Stomach (tissue), 9 donors: Measurements from ENCODE around the gene RNPEPL1. TPM values are rescaled to one million over a fixed set of nuclear protein-coding genes. Genes with fewer than 3 reads are reported as not detected.

Source experiments
- DNase-seq, 2 donors: peaks; one replicate each; pipeline versions ENCODE4 v3.0.0 to v3.0.0-alpha.2; 2013 to 2019
- H3K27ac ChIP-seq, 5 donors: fragments of 200-600 bp in 4 of 5; sonication (generic) in 4 of 5; one replicate each; pipeline ENCODE4 v1.5.1; 2013 to 2019; ENCODE audit warnings: mild to moderate bottlenecking in 1 of 5, moderate library complexity in 1 of 5
- H3K27me3 ChIP-seq, 3 donors: fragments of 200-600 bp; sonication (generic); one replicate each; pipeline ENCODE4 v1.5.1; 2017 to 2019; ENCODE audit warnings: mixed run types in 1 of 3
- H3K36me3 ChIP-seq, 4 donors: fragments of 200-600 bp; sonication (generic); 1 replicate in 3 of 4; 2 replicates in 1 of 4; pipeline ENCODE4 v1.5.1; 2016 to 2019
- H3K4me1 ChIP-seq, 4 donors: fragments of 200-600 bp; sonication (generic); one replicate each; pipeline ENCODE4 v1.5.1; 2016 to 2019
- H3K4me3 ChIP-seq, 4 donors: fragments of 200-600 bp; sonication (generic) in 3 of 4; one replicate each; pipeline ENCODE4 v1.5.1; 2016 to 2019; ENCODE audit warnings: mild to moderate bottlenecking in 1 of 4
- H3K9me3 ChIP-seq, 4 donors: fragments of 200-600 bp; sonication (generic); one replicate each; pipeline ENCODE4 v1.5.1; 2016 to 2019
- CTCF ChIP-seq, 7 experiments: fragments of 450-650 bp in 4 of 7; fragments of 200-600 bp in 3 of 7; sonication (generic) in 3 of 7; IDR thresholded peaks; one replicate each; pipeline ENCODE4 v1.5.1; 2016 to 2019; ENCODE audit warnings: antibody characterized with exemption in 7 of 7, control low read depth in 2 of 7, mild to moderate bottlenecking in 1 of 7
- EP300 ChIP-seq: sonication (generic); formaldehyde crosslinking; IDR thresholded peaks from one replicate; pipeline ENCODE4 v1.6.1; 2017; ENCODE audit warnings: antibody characterized with exemption
- POLR2A ChIP-seq, 4 donors: fragments of 450-650 bp; IDR thresholded peaks; one replicate each; pipeline ENCODE4 v1.6.1; 2016; ENCODE audit warnings: antibody characterized with exemption in 4 of 4, control low read depth in 2 of 4, mild to moderate bottlenecking in 1 of 4, moderate library complexity in 1 of 4
- POLR2AphosphoS5 ChIP-seq, 3 donors: sonication (generic); formaldehyde crosslinking; IDR thresholded peaks; one replicate each; pipeline ENCODE4 v1.6.1; 2016; ENCODE audit warnings: antibody characterized with exemption in 3 of 3
- WGBS, 5 donors: extraction: QIAGEN DNeasy Blood & Tissue Kit in 3 of 5; methylation state at CpG; one replicate each; pipeline versions ENCODE4 v1.1.5 to v1.1.7; 2013 to 2018; 5-methylcytosine and 5-hydroxymethylcytosine counted together
- intact Hi-C: fragments of 100-400 bp; cut with DNase I; formaldehyde crosslinking; loops from one replicate; pipeline ENCODE4 v1.15.1; 2023; ENCODE audit warnings: low total_unique reads
- polyA plus RNA-seq, 3 donors: library from polyadenylated mRNA; stranded (reverse); fragments of 200-250 nt; gene quantifications; one replicate each; pipeline ENCODE4 v1.2.3, GENCODE V29; 2013
- total RNA-seq, 5 donors: library from RNA; depleted of rRNA; stranded (reverse); fragments of >200 nt; gene quantifications; one replicate each; pipeline versions ENCODE4 v1.1.0 to v1.2.3, GENCODE V29; 2014 to 2016
- donor health status: healthy with polysubstance abuse.
- donor health status: Bipolar disorder and iron deficiency.
- donor health status: healthy.

The RNPEPL1 gene
- total and polyA plus RNA-seq, 8 donors = 32.7 to 196 (median 124) TPM

GRCh38 chr2:240568678-240569522 is 616 bp downstream of the RNPEPL1 start:
- DNase-seq = peak; percentile 74 to 88
- intact Hi-C loops = no loop called here
- H3K9me3 ChIP-seq = no peaks in the 10 kb centered on the region
- TF ChIP-seq CTCF (IDR thresholded peaks at IDR 0.05) = no peak
- TF ChIP-seq POLR2AphosphoS5 (IDR thresholded peaks at IDR 0.05) = peak in 2 of 3 donors; percentile 36 to 41
- H3K27ac ChIP-seq = peak overlapping the region; percentile 82 to 98 (median 87)
- H3K36me3 ChIP-seq = peaks cover 5 to 31% (median 18%) of the 10 kb centered on the region in 4 donors
- no peaks in the 10 kb centered on the region for H3K27me3 ChIP-seq
- peak overlapping the region; percentile 70 to 92 (median 84) for H3K4me3 ChIP-seq
- peaks cover 54 to 82% (median 80%) of the 10 kb centered on the region in 4 donors for H3K4me1 ChIP-seq
- WGBS, 5 donors = 0 to 1% (median 1%) methylated on average over 9 to 93 of the region's 93 CpGs

GRCh38 chr2:240569523-240569997 is 1.3 kb downstream of the RNPEPL1 start:
- no peaks in the 10 kb centered on the region for H3K9me3 ChIP-seq
- no peaks in the 10 kb centered on the region for H3K27me3 ChIP-seq
- WGBS, 5 donors = 40 to 60% (median 49%) methylated on average over 1 to 9 of the region's 9 CpGs
- peak overlapping the region; percentile 82 to 98 (median 87) for H3K27ac ChIP-seq
- intact Hi-C loops = no loop called here
- peak in 1 of 2 donors; percentile 24 for DNase-seq
- peak overlapping the region; percentile 70 to 92 (median 84) for H3K4me3 ChIP-seq
- TF ChIP-seq POLR2A (IDR thresholded peaks at IDR 0.05) (no peak), POLR2AphosphoS5 (IDR thresholded peaks at IDR 0.05) (no peak), CTCF (IDR thresholded peaks at IDR 0.05) (no peak), EP300 (no peak)
- peaks cover 10 to 38% (median 25%) of the 10 kb centered on the region in 4 donors for H3K36me3 ChIP-seq
- peaks cover 52 to 83% (median 75%) of the 10 kb centered on the region in 4 donors for H3K4me1 ChIP-seq

- H3K27ac ChIP-seq = peak overlapping the region in 3 of 5 donors; percentile 82 to 98 (median 86)
- intact Hi-C loops = no loop called here
These were observed 1.8 kb downstream of the RNPEPL1 start for GRCh38 chr2:240569998-240570530.

More at GRCh38 chr2:240569998-240570530, 1.8 kb downstream of the RNPEPL1 start:
- Histone ChIP-seq H3K36me3 (peaks cover 15 to 43% (median 30%) of the 10 kb centered on the region in 4 donors), H3K9me3 (no peaks in the 10 kb centered on the region), H3K4me1 (peaks cover 49 to 79% (median 73%) of the 10 kb centered on the region in 4 donors), H3K27me3 (no peaks in the 10 kb centered on the region), H3K4me3 (peak overlapping the region; percentile 70 to 92 (median 84))
- 62 to 83% (median 71%) methylated on average over 9 to 15 of the region's 15 CpGs for WGBS, 5 donors
- peak; percentile 43 to 55 for DNase-seq
- no peak for TF ChIP-seq POLR2A (IDR thresholded peaks at IDR 0.05)
- no peak for TF ChIP-seq CTCF (IDR thresholded peaks at IDR 0.05)
- no peak for TF ChIP-seq EP300
- no peak for TF ChIP-seq POLR2AphosphoS5 (IDR thresholded peaks at IDR 0.05)
